ENCODE measurements around the gene RHBDD1.

- no peak for TF ChIP-seq POLR2A (IDR thresholded peaks at IDR 0.05)
- no peak for TF ChIP-seq CTCF (IDR thresholded peaks at IDR 0.05)
- no peak for TF ChIP-seq EP300 (IDR thresholded peaks at IDR 0.05)
- no peak for TF ChIP-seq POLR2AphosphoS5 (IDR thresholded peaks at IDR 0.05)
These were observed 73.3 kb downstream of the RHBDD1 start for GRCh38 chr2:226909126-226909525.
